Right atrium auricular region (tissue), 2 donors: ENCODE data around the gene NHS. TPM values are rescaled to one million over a fixed set of nuclear protein-coding genes. Genes with fewer than 3 reads are reported as not detected.

ENCODE experiments used
- DNase-seq: peaks from one replicate; pipeline ENCODE4 v3.0.0-alpha.2; 2019; ENCODE audit warnings: low spot score
- H3K27ac ChIP-seq, 2 donors: fragments of 200-600 bp; sonication (generic); 1 replicate in 1 of 2; 2 replicates in 1 of 2; pipeline ENCODE4 v1.5.1; 2016 to 2019
- H3K27me3 ChIP-seq, 2 donors: fragments of 200-600 bp; sonication (generic); one replicate each; pipeline versions ENCODE4 v1.5.1 to v1.6.0; 2017 to 2019
- H3K36me3 ChIP-seq: fragments of 200-600 bp; sonication (generic); one replicate; pipeline ENCODE4 v1.5.1; 2016
- H3K4me1 ChIP-seq, 2 donors: fragments of 200-600 bp; sonication (generic); one replicate each; pipeline versions ENCODE4 v1.5.1 to v1.6.0; 2017 to 2019
- H3K4me3 ChIP-seq, 2 donors: fragments of 200-600 bp; sonication (generic); 1 replicate in 1 of 2; 2 replicates in 1 of 2; pipeline ENCODE4 v1.5.1; 2017 to 2019; ENCODE audit warnings: mild to moderate bottlenecking in 1 of 2, moderate library complexity in 1 of 2
- H3K9me3 ChIP-seq, 2 donors: fragments of 200-600 bp; sonication (generic); one replicate each; pipeline ENCODE4 v1.5.1; 2019
- total RNA-seq, 2 donors: library from RNA; depleted of rRNA; stranded (reverse); fragments of >200 nt; gene quantifications; one replicate each; pipeline ENCODE4 v1.1.0, GENCODE V29; 2016
- TF ChIP-seq, protein P1 (sequence below), 2 donors: fragments of 200-600 bp; sonication (generic); IDR thresholded peaks; one replicate each; pipeline ENCODE4 v1.5.1; 2019; ENCODE audit warnings: antibody characterized with exemption in 2 of 2

The NHS gene
- total RNA-seq, 2 donors from 2014 or later: 0.59 to 2.0 TPM

DNA sequence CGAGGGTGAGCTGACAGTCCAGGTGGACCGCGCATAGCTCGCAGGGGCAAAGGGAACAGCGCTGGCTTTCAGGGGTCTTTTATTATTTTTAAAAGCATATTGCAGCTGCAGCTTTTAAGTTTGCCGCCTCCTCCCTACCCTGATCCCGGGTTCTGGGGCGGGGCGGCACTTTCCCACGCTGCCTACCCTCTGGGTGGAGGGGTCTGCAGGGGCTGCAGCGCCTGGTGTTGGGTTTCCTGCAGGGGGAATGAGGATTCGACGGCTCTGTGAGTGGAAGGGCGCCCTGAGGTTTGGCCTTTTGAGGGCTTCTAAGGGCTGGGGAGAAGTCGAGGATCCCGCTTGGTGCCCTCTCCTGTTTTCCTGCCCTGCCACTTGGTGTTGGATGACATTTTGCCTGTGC, 281.6 kb downstream of the NHS start:
- Histone ChIP-seq H3K4me3 (peak overlapping the region in 1 of 2 donors; percentile 33), H3K27ac (no peak overlapping the region), H3K27me3 (no peaks in the 10 kb centered on the region)

DNA sequence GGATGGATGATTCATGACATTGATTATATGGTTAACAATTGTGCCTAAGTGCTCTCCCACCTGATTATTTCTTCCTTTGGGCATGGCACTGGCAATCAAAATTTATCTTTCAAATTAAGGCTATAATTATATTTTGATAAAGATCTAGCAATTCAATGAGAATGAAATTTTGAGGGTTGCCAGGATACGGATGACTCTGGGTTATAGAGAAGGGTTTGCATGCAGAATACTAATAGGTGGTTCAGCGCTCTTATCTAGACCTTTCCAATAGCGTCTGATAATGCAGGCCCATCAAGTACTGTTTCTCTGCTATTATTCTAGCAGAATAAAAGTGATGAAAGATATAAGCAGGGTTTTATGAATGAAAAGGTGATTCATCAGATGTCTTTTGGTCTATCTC, 287.4 kb downstream of the NHS start:
- DNase-seq: no peak
- TF ChIP-seq, protein P1, sequence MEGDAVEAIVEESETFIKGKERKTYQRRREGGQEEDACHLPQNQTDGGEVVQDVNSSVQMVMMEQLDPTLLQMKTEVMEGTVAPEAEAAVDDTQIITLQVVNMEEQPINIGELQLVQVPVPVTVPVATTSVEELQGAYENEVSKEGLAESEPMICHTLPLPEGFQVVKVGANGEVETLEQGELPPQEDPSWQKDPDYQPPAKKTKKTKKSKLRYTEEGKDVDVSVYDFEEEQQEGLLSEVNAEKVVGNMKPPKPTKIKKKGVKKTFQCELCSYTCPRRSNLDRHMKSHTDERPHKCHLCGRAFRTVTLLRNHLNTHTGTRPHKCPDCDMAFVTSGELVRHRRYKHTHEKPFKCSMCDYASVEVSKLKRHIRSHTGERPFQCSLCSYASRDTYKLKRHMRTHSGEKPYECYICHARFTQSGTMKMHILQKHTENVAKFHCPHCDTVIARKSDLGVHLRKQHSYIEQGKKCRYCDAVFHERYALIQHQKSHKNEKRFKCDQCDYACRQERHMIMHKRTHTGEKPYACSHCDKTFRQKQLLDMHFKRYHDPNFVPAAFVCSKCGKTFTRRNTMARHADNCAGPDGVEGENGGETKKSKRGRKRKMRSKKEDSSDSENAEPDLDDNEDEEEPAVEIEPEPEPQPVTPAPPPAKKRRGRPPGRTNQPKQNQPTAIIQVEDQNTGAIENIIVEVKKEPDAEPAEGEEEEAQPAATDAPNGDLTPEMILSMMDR (IDR thresholded peaks at IDR 0.05): no peak
- Histone ChIP-seq H3K9me3 (no peaks in the 10 kb centered on the region), H3K36me3 (no peaks in the 10 kb centered on the region), H3K4me1 (no peaks in the 10 kb centered on the region), H3K4me3 (no peak overlapping the region), H3K27me3 (no peaks in the 10 kb centered on the region), H3K27ac (no peak overlapping the region)

More for the DNA sequence above, 281.6 kb downstream of the NHS start:
- DNase-seq: no peak
- no peaks in the 10 kb centered on the region for H3K9me3 ChIP-seq
- TF ChIP-seq, protein P1 (IDR thresholded peaks at IDR 0.05): no peak
- peaks cover 0 to 23% of the 10 kb centered on the region in 2 donors for H3K4me1 ChIP-seq
- H3K36me3 ChIP-seq: no peaks in the 10 kb centered on the region

DNA sequence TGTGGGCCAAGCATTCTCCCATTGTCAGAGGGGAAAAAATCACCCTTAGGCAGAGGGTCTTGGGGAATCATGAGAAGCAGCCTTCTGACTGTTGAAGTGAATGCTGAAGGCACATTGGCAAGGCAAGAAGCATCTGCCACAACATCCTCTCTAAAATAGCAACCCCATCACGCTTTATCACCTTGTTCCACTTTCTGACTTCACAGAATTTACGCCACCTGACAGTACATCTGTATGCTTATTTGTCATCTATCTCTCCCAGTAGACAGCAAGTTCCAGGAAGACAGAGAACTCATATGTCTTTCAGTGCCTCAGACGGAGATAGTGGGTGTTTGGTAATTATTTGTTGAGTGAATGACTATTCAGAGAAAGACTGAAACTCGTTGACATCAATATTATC, 293.9 kb downstream of the NHS start:
- Histone ChIP-seq H3K9me3 (no peaks in the 10 kb centered on the region), H3K27me3 (no peaks in the 10 kb centered on the region), H3K36me3 (no peaks in the 10 kb centered on the region), H3K4me3 (no peak overlapping the region), H3K4me1 (no peaks in the 10 kb centered on the region), H3K27ac (no peak overlapping the region)
- TF ChIP-seq, protein P1 (IDR thresholded peaks at IDR 0.05): no peak
- no peak for DNase-seq

DNA sequence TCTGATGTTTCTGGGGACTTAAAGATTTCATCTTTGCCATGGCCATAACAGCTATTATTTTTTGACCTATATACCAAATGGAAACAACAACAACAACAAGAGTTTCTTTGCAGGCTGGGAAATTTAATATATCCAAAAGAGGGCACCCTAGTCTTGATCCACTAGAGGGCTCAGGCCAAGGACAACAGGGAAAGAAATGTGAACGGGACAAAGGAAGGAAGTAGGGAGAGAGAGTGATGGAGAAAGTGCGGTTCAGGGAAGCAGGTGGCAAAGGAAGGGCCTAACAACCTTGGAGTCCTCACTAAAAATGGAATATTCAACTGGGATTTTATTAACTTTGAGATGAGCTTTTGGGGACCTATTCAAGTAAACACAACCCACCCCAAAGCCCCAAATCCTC, 294.5 kb downstream of the NHS start:
- Histone ChIP-seq H3K9me3 (no peaks in the 10 kb centered on the region), H3K27ac (no peak overlapping the region), H3K27me3 (no peaks in the 10 kb centered on the region), H3K4me3 (no peak overlapping the region), H3K36me3 (no peaks in the 10 kb centered on the region), H3K4me1 (no peaks in the 10 kb centered on the region)
- TF ChIP-seq, protein P1 (IDR thresholded peaks at IDR 0.05): no peak
- no peak for DNase-seq

DNA sequence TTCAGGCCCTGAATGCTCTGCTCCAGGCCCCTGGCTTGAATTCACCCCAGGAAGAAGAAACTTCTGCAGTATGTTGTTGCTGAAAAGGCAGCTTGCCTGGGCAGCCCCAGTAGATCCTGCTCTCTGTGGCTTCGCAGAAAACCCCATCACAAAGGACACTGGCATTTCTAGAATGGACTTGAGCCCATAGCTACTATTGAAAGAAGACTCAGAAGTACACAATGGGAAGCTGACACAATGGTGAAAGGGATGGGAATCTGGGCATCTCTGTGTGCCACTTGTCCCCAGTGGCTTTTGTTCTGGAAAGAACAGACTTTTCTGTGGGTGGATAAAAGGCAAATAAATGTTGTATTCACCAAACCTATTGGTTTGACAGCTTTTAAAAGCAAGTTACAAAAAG, 294.9 kb downstream of the NHS start:
- TF ChIP-seq, protein P1 (IDR thresholded peaks at IDR 0.05): no peak
- no peak overlapping the region for H3K4me3 ChIP-seq
- H3K4me1 ChIP-seq: no peaks in the 10 kb centered on the region
- no peak overlapping the region for H3K27ac ChIP-seq
- H3K9me3 ChIP-seq: no peaks in the 10 kb centered on the region
- no peaks in the 10 kb centered on the region for H3K27me3 ChIP-seq
- DNase-seq: no peak
- no peaks in the 10 kb centered on the region for H3K36me3 ChIP-seq

DNA sequence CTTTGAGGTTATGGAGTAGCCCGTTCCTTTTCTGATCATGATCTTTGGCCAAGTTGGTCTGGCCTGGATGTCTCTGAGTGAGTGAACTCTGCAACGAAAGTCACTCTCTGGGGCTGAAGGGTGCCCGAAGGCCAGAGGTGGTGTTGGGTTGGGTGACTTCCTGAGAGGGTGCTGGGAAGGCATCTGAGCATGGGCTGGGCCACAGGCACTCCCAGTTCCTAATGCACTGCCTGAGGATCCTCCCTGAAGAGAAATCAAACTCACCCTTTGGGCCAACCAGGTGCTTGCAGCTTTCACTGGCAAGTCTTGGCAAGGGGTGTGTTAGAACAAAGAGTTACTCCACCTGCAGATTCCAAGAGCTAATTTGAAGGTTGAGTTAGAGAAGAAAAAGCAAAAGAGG, 295.9 kb downstream of the NHS start:
- TF ChIP-seq, protein P1 (IDR thresholded peaks at IDR 0.05): no peak
- no peak overlapping the region for H3K4me3 ChIP-seq
- H3K27ac ChIP-seq: no peak overlapping the region
- no peak for DNase-seq
- no peaks in the 10 kb centered on the region for H3K9me3 ChIP-seq
- H3K36me3 ChIP-seq: no peaks in the 10 kb centered on the region
- no peaks in the 10 kb centered on the region for H3K4me1 ChIP-seq
- no peaks in the 10 kb centered on the region for H3K27me3 ChIP-seq
